Panc1 (cell line): ENCODE data around the gene COPZ2. TPM values are rescaled to one million over a fixed set of nuclear protein-coding genes. Genes with fewer than 3 reads are reported as not detected.
"Not testable (repeated sequence)": the region's sequence is repeated elsewhere in the genome, so short reads cannot be mapped to it uniquely, and the experiment has no call there.

Source experiments
- ATAC-seq: fragments of 200-7000 bp; cut with Tn5 transposase; 2 replicates; pipeline ENCODE4 v1.9.1; 2020; ENCODE audit warnings: mild to moderate bottlenecking, moderate library complexity
- BruUV-seq: library from RNA; stranded (reverse); fragments of 400-500 nt; replicated peaks from 2 replicates; lab custom pipeline; 2021; lab: Mats Ljungman, UMichigan
- CTCF ChIA-PET: fragments of 300-600 bp; sonication (Branson Sonifier 250); formaldehyde crosslinking; loops from one replicate; lab custom pipeline; 2022; ENCODE audit warnings: antibody characterized with exemption; lab: Charles Lee
- POLR2A ChIA-PET: fragments of 300-600 bp; sonication (Branson Sonifier 250); formaldehyde crosslinking; loops from one replicate; lab custom pipeline; 2022; ENCODE audit warnings: antibody characterized with exemption; lab: Charles Lee
- DNase-seq: peaks from one replicate; pipeline ENCODE4 v3.0.0-alpha.2; 2010; ENCODE audit warnings: low read depth, low spot score
- H3K27ac ChIP-seq: 2 replicates; pipeline ENCODE4 v1.5.1; 2011; ENCODE audit warnings: mild to moderate bottlenecking, low read length, inconsistent platforms
- H3K27me3 ChIP-seq: fragments of 200-500 bp; sonication (Bioruptor generic); 2 replicates; pipeline ENCODE4 v1.6.0; 2014; ENCODE audit warnings: low read length, inconsistent platforms; ENCODE audit not compliant: control insufficient read depth, insufficient read depth
- H3K36me3 ChIP-seq: fragments of 200-500 bp; sonication (Bioruptor generic); 2 replicates; pipeline ENCODE4 v1.5.1; 2014; ENCODE audit warnings: inconsistent platforms, mild to moderate bottlenecking, low read length, moderate library complexity; ENCODE audit not compliant: control insufficient read depth, insufficient read depth
- H3K4me1 ChIP-seq: 2 replicates; pipeline ENCODE4 v1.5.1; 2011; ENCODE audit warnings: inconsistent platforms, mild to moderate bottlenecking, low read length, moderate library complexity; ENCODE audit not compliant: control insufficient read depth, insufficient read depth
- H3K4me3 ChIP-seq, 2 experiments: 2 replicates each; pipeline ENCODE4 v1.5.1; 2011 to 2012; ENCODE audit warnings: low read depth in 2 of 2, low read length in 2 of 2, mild to moderate bottlenecking in 2 of 2, inconsistent platforms in 1 of 2, moderate library complexity in 1 of 2
- H3K9me3 ChIP-seq: fragments of 200-500 bp; sonication (Bioruptor generic); 2 replicates; pipeline ENCODE4 v1.5.1; 2014; ENCODE audit warnings: low read depth, mild to moderate bottlenecking, inconsistent platforms, low read length, moderate library complexity; ENCODE audit not compliant: control insufficient read depth, insufficient read depth
- CTCF ChIP-seq: fragments of 450-650 bp; IDR thresholded peaks from 2 replicates; pipeline ENCODE4 v1.5.1; 2017; ENCODE audit warnings: mild to moderate bottlenecking
- POLR2AphosphoS5 ChIP-seq: IDR thresholded peaks from 2 replicates; pipeline ENCODE4 v1.6.1; 2012; ENCODE audit warnings: mild to moderate bottlenecking, low read depth, low read length, moderate library complexity
- REST ChIP-seq, 2 experiments: IDR thresholded peaks; 2 replicates each; pipeline ENCODE4 v1.6.1; 2011 to 2012; ENCODE audit warnings: low read depth in 2 of 2, control low read depth in 1 of 2, low read length in 1 of 2, mild to moderate bottlenecking in 1 of 2, moderate library complexity in 1 of 2; ENCODE audit not compliant: insufficient read depth in 1 of 2
- SIN3A ChIP-seq: IDR thresholded peaks from 2 replicates; pipeline ENCODE4 v1.6.1; 2012; ENCODE audit warnings: low read depth, mild to moderate bottlenecking, low read length, moderate library complexity, borderline replicate concordance; ENCODE audit not compliant: insufficient read depth
- TCF7L2 ChIP-seq: IDR thresholded peaks from 2 replicates; pipeline ENCODE4 v1.6.1; 2011; ENCODE audit warnings: mild to moderate bottlenecking, low read depth, low read length, inconsistent platforms
- in situ Hi-C: cut with HindIII; loops from 2 replicates; pipeline ENCODE4 v1.10.0; 2016; ENCODE audit warnings: low sequenced_read_pairs, low pct_unique_long_range_greater_than_20kb
- intact Hi-C: fragments of 100-400 bp; cut with micrococcal nuclease; formaldehyde crosslinking; loops from one replicate; pipeline ENCODE4 v1.10.0; 2022; ENCODE audit not compliant: unreplicated experiment
- total RNA-seq: library from RNA; stranded (reverse); gene quantifications from one replicate; pipeline ENCODE4 v1.2.1, GENCODE V29; 2021; ENCODE audit not compliant: unreplicated experiment

COPZ2 gene
- total RNA-seq, 1 experiment from 2014 or later, result 5.4 TPM

GRCh38 chr17:47989159-47989558, 48.4 kb downstream of the COPZ2 start:
- no peak overlapping the region; the same call in 1 of the 2 replicates for H3K27ac ChIP-seq
- no peaks in the 10 kb centered on the region for H3K36me3 ChIP-seq
- DNase-seq, result no peak
- no peak overlapping the region for H3K4me3 ChIP-seq
- CTCF ChIA-PET, result no interaction called here
- no peak for ATAC-seq
- TF ChIP-seq REST (IDR thresholded peaks at IDR 0.05; ENCODE audit: insufficient read depth in 1 of 2, low read depth in 2 of 2, low read length in 1 of 2), result no peak
- no peak for TF ChIP-seq CTCF
- TF ChIP-seq TCF7L2, result no peak
- TF ChIP-seq POLR2AphosphoS5, result no peak
- TF ChIP-seq SIN3A, result no peak
- no TSS peak for BruUV-seq
- no peaks in the 10 kb centered on the region for H3K9me3 ChIP-seq
- intact Hi-C loops, result no loop called here
- in situ Hi-C loops, result no loop called here
- H3K4me1 ChIP-seq, result peaks cover 16% of the 10 kb centered on the region
- no peaks in the 10 kb centered on the region for H3K27me3 ChIP-seq
- POLR2A ChIA-PET, result no interaction called here

GRCh38 chr17:47988445-47988844, 49.2 kb downstream of the COPZ2 start:
- H3K27me3 ChIP-seq, BruUV-seq, intact Hi-C loops, H3K27ac ChIP-seq, H3K9me3 ChIP-seq, DNase-seq, H3K36me3 ChIP-seq, ATAC-seq, H3K4me3 ChIP-seq, in situ Hi-C loops, CTCF ChIA-PET, POLR2A ChIA-PET: not testable (repeated sequence)
- H3K4me1 ChIP-seq, result peaks cover 16% of the 10 kb centered on the region

GRCh38 chr17:47987240-47987835, 50.3 kb downstream of the COPZ2 start:
- no peaks in the 10 kb centered on the region for H3K9me3 ChIP-seq
- H3K4me3 ChIP-seq, result no peak overlapping the region
- no peak for DNase-seq
- H3K27ac ChIP-seq, result peak overlapping the region; percentile 57; the same call in 1 of the 2 replicates
- ChIA-PET POLR2A (no interaction called here), CTCF (interaction anchor here (0.6 to 1.1 kb wide), 2 partner anchors 31 to 165 kb away, joined by 3 to 4 read pairs; no protein-coding TSS in a partner anchor)
- no peaks in the 10 kb centered on the region for H3K27me3 ChIP-seq
- intact Hi-C loops (no loop called here), in situ Hi-C loops (no loop called here)
- TF ChIP-seq TCF7L2 (no peak), SIN3A (no peak), POLR2AphosphoS5 (no peak), REST (IDR thresholded peaks at IDR 0.05; ENCODE audit: insufficient read depth in 1 of 2, low read depth in 2 of 2, low read length in 1 of 2) (no peak), CTCF (no peak)
- no peaks in the 10 kb centered on the region; the same call in 1 of the 2 replicates for H3K36me3 ChIP-seq
- ATAC-seq, result peak; percentile 63
- peaks cover 12% of the 10 kb centered on the region for H3K4me1 ChIP-seq
- no TSS peak for BruUV-seq
